Activated T-cell treated with anti-CD3 and anti-CD28 coated beads for 1 hour (primary cell): ENCODE results near the gene SUV39H2.
"Not testable (repeated sequence)": the region's sequence is repeated elsewhere in the genome, so short reads cannot be mapped to it uniquely, and the experiment has no call there.

Source experiments
- DNase-seq: peaks from one replicate; pipeline ENCODE4 v3.0.0-alpha.2; 2020; ENCODE audit warnings: low read depth

SUV39H2 gene, protein sequence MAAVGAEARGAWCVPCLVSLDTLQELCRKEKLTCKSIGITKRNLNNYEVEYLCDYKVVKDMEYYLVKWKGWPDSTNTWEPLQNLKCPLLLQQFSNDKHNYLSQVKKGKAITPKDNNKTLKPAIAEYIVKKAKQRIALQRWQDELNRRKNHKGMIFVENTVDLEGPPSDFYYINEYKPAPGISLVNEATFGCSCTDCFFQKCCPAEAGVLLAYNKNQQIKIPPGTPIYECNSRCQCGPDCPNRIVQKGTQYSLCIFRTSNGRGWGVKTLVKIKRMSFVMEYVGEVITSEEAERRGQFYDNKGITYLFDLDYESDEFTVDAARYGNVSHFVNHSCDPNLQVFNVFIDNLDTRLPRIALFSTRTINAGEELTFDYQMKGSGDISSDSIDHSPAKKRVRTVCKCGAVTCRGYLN

GRCh38 chr10:14878266-14879123 is at the start of gene SUV39H2:
TSS of gene SUV39H2 (plus strand) at chr10:14878866. CDS start at chr10:14878889, 23 bp downstream.
- DNase-seq: peak; percentile 83

GRCh38 chr10:14833106-14833505 is 45.6 kb upstream of the SUV39H2 start:
- no peak for DNase-seq

- DNase-seq: no peak
Measured at GRCh38 chr10:14836208-14836607, 42.5 kb upstream of the SUV39H2 start.

DNA sequence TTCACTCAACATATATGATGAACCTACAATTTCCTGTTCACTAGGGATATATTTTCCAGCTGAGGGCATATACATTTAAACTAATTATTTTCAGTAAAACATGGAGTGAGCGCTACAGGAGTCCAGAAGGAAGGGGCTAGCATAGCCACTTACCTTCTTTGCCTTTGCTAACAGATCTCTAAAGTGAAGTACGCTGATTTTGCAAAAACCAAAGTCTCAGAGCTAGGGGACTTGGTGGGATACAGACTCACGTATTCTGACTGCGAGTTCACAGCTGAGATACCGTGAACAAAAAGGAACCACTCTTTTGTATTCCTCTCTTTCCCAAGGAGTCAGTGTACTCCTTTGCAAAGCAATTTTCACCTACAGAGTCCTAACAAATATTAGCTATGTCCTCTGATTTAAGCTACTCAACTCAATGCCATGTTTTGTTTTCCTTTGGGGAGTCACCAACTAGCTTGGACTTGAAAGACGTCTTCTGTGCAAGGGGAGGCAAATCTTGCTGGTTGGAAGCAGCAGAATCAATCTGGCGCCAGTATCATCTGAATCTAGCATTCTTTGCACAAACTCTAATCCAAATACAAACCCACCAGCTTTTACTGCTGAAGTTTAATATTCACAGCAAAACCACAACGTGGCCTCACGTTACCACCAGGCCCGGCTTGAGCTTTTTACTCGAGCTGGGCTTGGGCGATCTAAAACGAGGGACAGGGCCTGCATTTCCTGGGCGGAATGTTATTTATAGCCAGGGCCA is 41.5 kb upstream of the SUV39H2 start:
- no peak for DNase-seq

DNA sequence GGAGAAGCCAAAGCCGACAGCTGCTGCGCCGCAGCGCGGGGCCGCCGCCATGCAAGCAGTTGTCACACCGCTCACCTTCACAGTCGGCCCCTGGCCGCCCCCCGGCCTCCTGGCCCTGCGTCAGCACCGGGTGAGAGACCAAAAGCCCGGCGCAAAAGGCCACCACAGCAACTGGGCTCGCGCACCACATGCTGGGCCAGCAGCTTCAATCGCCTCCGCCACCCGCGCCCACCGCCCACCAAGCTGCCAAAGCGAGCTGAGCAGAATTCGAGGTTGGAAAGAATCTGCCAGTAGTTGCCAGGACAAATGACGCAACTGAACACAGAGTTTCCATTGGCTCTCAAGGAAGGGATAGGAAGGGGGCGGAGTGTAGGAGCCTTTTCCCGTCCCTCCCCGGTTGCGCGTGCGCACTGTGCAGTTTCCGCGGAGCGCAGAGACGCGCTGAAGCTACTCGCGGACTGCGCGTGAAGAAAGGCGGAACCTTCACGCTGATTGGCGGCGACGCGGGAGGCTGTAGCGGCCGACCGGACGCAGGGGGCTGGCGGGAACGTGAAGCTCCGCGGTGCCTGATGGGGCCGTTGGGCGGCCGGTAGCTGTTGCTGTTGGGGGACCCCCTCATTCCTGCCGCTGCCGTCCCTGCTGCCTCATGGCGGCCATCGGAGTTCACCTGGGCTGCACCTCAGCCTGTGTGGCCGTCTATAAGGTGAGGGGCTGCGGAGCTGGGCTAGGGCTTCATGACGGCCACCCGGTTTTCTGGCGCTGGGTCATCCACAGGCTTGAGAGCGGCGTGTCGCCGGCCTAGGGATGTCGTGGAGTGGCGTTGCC is 40.7 kb upstream of the SUV39H2 start, which contains the start of the genes CDNF, HSPA14 and MSANTD7:
CDNF (minus strand) TSS at position 281 of the 825 bp plus-strand sequence; CDS start at position 190, 91 bp downstream.
HSPA14 (plus strand) TSS at position 550 of the 825 bp plus-strand sequence; CDS start at position 647, 97 bp downstream.
MSANTD7 (plus strand) TSS at position 550 of the 825 bp plus-strand sequence. CDS start 3,979 bp downstream, outside the sequence.
- peak; percentile 99 for DNase-seq

DNA sequence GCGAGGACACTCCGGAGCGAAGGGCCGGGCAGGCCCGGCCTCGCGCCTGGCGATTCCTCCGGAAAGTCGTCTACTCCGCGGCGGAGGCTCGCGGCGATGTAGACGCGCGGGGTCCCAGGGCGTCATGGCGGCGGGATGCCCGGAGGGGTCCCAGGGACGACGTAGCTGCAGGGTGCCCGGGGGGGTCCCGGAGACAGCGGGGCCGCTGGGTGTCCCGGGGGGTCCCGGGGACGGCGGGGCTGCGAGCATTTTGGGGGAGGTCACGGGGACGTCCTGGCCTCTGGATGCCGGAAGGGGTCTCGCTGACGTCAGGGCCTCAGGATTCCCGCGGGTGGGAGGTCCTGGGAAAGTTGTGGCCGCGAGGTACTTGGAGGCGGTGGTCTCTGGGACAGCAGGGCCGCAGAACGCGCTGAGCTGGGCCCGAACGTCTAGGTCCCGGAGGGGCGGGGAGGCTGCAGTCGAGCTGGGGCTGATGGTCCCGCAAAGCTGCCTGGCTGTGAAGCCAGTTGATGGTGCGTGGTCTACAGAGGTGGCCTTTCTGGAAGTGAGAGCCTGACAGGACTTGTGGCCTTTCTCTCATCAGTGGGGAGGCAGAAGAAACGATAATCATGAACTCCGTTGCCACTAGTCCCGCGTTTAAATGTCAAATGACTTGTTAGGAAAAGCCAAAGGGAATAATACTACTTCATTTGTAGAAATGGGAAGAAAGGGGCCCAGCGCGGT is 39.9 kb upstream of the SUV39H2 start:
- no peak for DNase-seq

DNA sequence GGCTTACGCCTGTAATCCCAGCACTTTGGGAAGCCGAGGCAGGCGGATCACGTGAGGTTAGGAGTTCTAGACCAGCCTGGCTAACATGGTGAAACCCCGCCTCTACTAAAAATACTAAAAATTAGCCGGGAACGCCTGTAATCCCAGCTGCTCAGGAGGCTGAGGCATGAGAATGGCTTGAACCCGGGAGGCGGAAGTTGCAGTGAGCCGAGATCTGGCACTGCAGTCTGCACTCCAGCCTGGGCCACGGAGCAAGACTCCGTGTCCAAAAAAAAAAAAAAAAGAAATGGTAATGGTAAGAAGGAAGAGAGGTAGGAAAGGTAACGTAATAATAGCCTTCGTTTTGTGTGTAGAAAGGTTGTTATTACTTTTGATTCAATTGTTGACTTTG is 39.4 kb upstream of the SUV39H2 start:
- DNase-seq: no peak

GRCh38 chr10:14840178-14840577 is 38.5 kb upstream of the SUV39H2 start:
- DNase-seq: no peak

- DNase-seq: no peak
Measured at GRCh38 chr10:14843327-14843988, 35.2 kb upstream of the SUV39H2 start.

DNA sequence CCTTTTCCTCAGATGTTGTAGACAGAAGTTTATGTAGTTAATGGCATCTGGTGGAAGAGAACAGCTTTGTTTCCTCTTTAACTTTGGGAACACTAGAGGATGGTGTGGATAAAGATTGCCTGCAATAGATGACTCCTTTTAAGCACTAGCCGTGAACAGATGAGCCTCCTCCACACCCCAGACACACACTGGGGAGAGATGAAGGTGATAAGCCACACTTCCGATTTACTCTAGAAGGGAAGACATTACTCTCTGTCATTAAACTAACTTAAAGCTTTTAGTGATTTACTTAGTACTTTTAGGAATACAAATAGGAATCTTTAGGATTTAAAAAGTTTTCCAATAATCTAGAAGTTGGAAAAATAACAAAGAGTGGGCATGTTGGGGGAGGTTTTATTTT is 33.7 kb upstream of the SUV39H2 start:
- DNase-seq: no peak

GRCh38 chr10:14852236-14852635 is 26.4 kb upstream of the SUV39H2 start:
- no peak for DNase-seq

- no peak for DNase-seq
Measured at GRCh38 chr10:14855453-14855852, 23.2 kb upstream of the SUV39H2 start.

DNA sequence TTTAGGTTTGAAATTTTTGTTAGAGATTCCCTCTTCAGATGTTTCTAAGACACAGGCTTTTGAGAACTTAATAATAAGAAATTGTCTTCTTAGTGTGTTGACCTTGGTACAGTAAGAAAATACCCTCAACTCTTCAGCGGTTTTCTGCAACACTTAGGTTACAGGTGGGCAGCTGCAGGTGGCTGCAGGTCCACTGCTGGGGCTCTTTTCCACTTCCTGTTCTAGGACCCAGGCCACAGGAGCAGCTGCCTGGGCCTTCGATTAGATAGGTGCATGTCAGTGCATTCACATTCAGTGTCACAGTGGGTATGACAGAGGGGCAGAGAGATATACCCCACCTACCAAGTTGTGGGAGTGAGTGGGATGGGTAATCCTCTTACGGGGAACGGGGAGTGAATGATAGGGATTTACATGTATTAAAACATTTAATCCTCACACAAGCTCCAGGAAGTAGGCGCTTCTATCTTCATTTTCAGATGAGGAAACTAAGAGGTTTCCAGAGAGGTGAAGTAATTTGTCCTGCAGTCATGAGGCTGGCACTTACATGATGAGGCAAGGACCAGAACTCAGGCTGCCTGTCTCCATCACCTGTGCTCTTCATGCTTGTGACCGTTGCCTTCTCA is 20.2 kb upstream of the SUV39H2 start:
- DNase-seq: no peak

DNA sequence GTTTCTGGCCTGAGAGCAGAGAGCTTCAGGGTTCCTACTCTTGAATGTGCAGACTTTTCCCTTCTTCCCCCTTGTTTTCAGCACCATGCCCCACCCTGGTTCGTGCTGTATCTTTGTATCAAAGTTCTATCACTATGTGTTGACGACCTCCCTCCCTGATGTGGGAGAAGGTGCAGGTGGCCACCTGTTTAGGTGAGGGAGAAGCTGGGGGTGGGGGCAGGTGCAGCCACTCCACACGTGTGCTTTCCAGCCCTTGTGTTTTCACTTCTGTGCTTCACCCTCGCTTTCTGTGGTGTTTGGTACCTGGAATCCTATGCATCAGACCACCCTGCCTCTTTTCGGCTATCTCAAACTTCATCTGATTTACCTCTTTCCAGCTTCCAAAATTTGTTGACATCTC is 19.6 kb upstream of the SUV39H2 start:
- DNase-seq: no peak

- DNase-seq: no peak
Measured at GRCh38 chr10:14859775-14860174, 18.9 kb upstream of the SUV39H2 start.

GRCh38 chr10:14860791-14861190 is 17.9 kb upstream of the SUV39H2 start:
- DNase-seq: no peak

GRCh38 chr10:14864466-14864865 is 14.2 kb upstream of the SUV39H2 start:
- not testable (repeated sequence) for DNase-seq

- DNase-seq: not testable (repeated sequence)
Measured at GRCh38 chr10:14864871-14865270, 13.8 kb upstream of the SUV39H2 start.

DNA sequence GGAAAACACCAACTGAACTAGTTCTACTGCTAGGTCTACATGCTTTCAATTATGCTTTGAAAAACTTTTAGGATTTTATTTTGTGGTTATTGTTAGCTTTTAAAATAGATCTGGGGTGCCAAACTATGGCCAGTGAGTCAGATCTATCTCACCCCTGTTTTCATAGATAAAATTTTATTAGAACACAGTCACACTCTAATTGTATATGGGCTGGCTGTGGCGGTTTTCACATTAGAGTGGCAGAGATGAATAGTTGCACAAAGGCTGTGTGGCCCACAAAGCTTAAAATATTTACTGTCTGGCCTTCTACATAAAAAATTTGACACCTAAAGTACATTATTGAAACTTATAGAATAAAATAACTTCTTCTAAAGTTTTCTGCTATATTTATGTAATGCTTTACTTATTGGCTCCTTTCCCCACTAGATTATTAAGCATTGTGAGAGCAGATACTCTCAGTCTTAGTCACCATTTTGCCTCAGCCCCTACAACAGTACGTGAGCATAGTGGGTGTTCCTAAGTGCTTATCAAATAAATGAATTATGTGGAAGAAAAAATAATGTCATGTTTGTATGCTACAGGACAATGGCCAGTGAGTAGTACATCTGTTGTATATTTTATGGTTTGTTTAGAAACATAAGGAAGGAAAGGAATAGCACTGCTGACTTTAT is 5.4 kb upstream of the SUV39H2 start:
- no peak for DNase-seq
